ENCODE measurements around the gene RABL3.

DNA sequence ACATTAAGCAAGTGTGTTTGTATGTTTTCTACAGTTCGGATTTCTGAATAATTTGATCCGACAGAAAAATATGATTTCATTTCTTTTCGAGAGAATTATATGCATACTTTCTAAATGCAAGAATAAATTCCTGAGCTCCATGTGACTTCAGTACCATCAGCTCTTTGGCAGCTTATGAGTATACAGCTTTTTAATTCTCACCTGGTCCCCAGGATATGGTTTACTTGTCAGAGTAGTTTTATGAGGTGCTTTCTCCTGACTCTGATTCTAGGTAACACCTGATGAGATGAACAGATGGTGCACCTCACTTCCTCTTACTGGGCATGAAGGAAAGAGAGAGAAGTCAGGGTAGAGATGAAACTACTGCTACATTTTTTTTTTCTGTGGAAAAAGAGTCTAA lies 63.3 kb downstream of the RABL3 start:
- TF ChIP-seq CTCF (IDR thresholded peaks at IDR 0.05; ENCODE audit: low read depth, low read length), result no peak
- TF ChIP-seq EZH2phosphoT487 (IDR thresholded peaks at IDR 0.05; ENCODE audit: low read depth), result no peak

Measured in OCI-LY3 (cell line).